ENCODE data around the gene TMPRSS2.
"Not testable (repeated sequence)": the region's sequence is repeated elsewhere in the genome, so short reads cannot be mapped to it uniquely, and the experiment has no call there.

- TF ChIP-seq CTCF, POLR2A (IDR thresholded peaks at IDR 0.05): not testable (repeated sequence)
These were observed 90.5 kb downstream of the TMPRSS2 start for GRCh38 chr21:41417505-41417904.

Measured in lower leg skin (tissue), 3 donors.